Right lobe of liver (tissue), 4 donors: ENCODE data around the gene GUCA2A.

Source experiments
- POLR2A ChIP-seq: fragments of 450-650 bp; IDR thresholded peaks from one replicate; pipeline ENCODE4 v1.6.1; 2017; ENCODE audit warnings: antibody characterized with exemption, mild to moderate bottlenecking
- TF ChIP-seq, protein P1 (sequence below), 4 donors: fragments of 200-600 bp in 3 of 4; fragments of 450-650 bp in 1 of 4; IDR thresholded peaks; one replicate each; pipeline versions ENCODE4 v1.5.1 to v1.8.0; 2016 to 2022; ENCODE audit warnings: antibody characterized with exemption in 4 of 4, mild to moderate bottlenecking in 2 of 4
- donor health status: DM: no; HTN: no; CAD: no.
- donor health status: DM: no; HTN: no; CAD: no.
- donor health status: DM: no; HTN: yes; CAD: no.

GRCh38 chr1:42139444-42139843, 25.1 kb downstream of the GUCA2A start:
- TF ChIP-seq, protein P1, sequence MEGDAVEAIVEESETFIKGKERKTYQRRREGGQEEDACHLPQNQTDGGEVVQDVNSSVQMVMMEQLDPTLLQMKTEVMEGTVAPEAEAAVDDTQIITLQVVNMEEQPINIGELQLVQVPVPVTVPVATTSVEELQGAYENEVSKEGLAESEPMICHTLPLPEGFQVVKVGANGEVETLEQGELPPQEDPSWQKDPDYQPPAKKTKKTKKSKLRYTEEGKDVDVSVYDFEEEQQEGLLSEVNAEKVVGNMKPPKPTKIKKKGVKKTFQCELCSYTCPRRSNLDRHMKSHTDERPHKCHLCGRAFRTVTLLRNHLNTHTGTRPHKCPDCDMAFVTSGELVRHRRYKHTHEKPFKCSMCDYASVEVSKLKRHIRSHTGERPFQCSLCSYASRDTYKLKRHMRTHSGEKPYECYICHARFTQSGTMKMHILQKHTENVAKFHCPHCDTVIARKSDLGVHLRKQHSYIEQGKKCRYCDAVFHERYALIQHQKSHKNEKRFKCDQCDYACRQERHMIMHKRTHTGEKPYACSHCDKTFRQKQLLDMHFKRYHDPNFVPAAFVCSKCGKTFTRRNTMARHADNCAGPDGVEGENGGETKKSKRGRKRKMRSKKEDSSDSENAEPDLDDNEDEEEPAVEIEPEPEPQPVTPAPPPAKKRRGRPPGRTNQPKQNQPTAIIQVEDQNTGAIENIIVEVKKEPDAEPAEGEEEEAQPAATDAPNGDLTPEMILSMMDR (IDR thresholded peaks at IDR 0.05) = no peak
- no peak for TF ChIP-seq POLR2A
